ENCODE results near the gene RING1.

Gene RING1

GRCh38 chr6:33209856-33210255 is 1.6 kb downstream of the RING1 start:
- no peak overlapping the region for H3K4me3 ChIP-seq (ENCODE audit: low read length)
- no peak for DNase-seq (ENCODE audit: low read depth)
- TF ChIP-seq CTCF (IDR thresholded peaks at IDR 0.05; ENCODE audit: insufficient read depth, low read depth, low read length, missing control alignments): no peak

- H3K4me3 ChIP-seq (ENCODE audit: low read length): no peak overlapping the region
- DNase-seq (ENCODE audit: low read depth): no peak
- TF ChIP-seq CTCF (IDR thresholded peaks at IDR 0.05; ENCODE audit: insufficient read depth, low read depth, low read length, missing control alignments): no peak
Measured at GRCh38 chr6:33211136-33211535, 2.8 kb downstream of the RING1 start.

- DNase-seq (ENCODE audit: low read depth): no peak
- H3K4me3 ChIP-seq (ENCODE audit: low read length): no peak overlapping the region
- TF ChIP-seq CTCF (IDR thresholded peaks at IDR 0.05; ENCODE audit: insufficient read depth, low read depth, low read length, missing control alignments): no peak
Measured at GRCh38 chr6:33211666-33212422, 3.5 kb downstream of the RING1 start.

GRCh38 chr6:33212857-33213165 is 4.5 kb downstream of the RING1 start:
- DNase-seq (ENCODE audit: low read depth): no peak

GRCh38 chr6:33213166-33213988 is 5.1 kb downstream of the RING1 start:
- peak overlapping the region; percentile 58 for H3K4me3 ChIP-seq (ENCODE audit: low read length)
- no peak for DNase-seq (ENCODE audit: low read depth)

More at GRCh38 chr6:33212857-33213165, 4.5 kb downstream of the RING1 start:
- no peak for TF ChIP-seq CTCF (IDR thresholded peaks at IDR 0.05; ENCODE audit: insufficient read depth, low read depth, low read length, missing control alignments)
- peak overlapping the region; percentile 58 for H3K4me3 ChIP-seq (ENCODE audit: low read length)

GRCh38 chr6:33213989-33214335 is 5.7 kb downstream of the RING1 start:
- no peak for DNase-seq (ENCODE audit: low read depth)
- H3K4me3 ChIP-seq (ENCODE audit: low read length): peak overlapping the region; percentile 58
- TF ChIP-seq CTCF (IDR thresholded peaks at IDR 0.05; ENCODE audit: insufficient read depth, low read depth, low read length, missing control alignments): no peak

More at GRCh38 chr6:33213166-33213988, 5.1 kb downstream of the RING1 start:
- TF ChIP-seq CTCF (IDR thresholded peaks at IDR 0.05; ENCODE audit: insufficient read depth, low read depth, low read length, missing control alignments): no peak
